GM12873 (cell line): ENCODE results near the gene MRPS6.

Experiments
- TF ChIP-seq, protein P1 (sequence below): IDR thresholded peaks from 2 replicates; pipeline ENCODE4 v1.5.1; 2012; ENCODE audit warnings: low read depth, mild to moderate bottlenecking, moderate library complexity, low read length, control low read depth; ENCODE audit not compliant: insufficient read depth; ENCODE audit errors: missing control alignments

Gene MRPS6

GRCh38 chr21:34100337-34100736 is 27.0 kb downstream of the MRPS6 start:
- TF ChIP-seq, protein P1, sequence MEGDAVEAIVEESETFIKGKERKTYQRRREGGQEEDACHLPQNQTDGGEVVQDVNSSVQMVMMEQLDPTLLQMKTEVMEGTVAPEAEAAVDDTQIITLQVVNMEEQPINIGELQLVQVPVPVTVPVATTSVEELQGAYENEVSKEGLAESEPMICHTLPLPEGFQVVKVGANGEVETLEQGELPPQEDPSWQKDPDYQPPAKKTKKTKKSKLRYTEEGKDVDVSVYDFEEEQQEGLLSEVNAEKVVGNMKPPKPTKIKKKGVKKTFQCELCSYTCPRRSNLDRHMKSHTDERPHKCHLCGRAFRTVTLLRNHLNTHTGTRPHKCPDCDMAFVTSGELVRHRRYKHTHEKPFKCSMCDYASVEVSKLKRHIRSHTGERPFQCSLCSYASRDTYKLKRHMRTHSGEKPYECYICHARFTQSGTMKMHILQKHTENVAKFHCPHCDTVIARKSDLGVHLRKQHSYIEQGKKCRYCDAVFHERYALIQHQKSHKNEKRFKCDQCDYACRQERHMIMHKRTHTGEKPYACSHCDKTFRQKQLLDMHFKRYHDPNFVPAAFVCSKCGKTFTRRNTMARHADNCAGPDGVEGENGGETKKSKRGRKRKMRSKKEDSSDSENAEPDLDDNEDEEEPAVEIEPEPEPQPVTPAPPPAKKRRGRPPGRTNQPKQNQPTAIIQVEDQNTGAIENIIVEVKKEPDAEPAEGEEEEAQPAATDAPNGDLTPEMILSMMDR = no peak

DNA sequence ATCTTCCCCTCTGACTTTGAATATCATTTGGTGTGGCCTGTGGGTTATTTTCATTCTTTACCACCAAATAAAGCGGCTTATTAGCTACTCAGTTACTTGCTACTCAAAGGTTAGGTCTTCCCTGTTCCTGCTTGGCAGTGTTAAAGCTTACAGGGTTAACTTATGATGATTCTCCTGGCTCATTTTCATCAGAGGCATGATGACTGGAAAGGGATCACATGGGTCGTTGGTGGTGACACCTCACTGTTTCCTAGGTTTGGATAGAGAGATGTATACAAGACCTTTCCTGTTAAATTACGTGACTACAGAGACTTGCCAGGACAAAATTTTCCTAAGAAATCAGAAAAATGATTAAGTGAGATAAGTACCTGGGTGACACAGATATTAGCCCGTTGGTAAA is 27.4 kb downstream of the MRPS6 start:
- TF ChIP-seq, protein P1 = no peak

DNA sequence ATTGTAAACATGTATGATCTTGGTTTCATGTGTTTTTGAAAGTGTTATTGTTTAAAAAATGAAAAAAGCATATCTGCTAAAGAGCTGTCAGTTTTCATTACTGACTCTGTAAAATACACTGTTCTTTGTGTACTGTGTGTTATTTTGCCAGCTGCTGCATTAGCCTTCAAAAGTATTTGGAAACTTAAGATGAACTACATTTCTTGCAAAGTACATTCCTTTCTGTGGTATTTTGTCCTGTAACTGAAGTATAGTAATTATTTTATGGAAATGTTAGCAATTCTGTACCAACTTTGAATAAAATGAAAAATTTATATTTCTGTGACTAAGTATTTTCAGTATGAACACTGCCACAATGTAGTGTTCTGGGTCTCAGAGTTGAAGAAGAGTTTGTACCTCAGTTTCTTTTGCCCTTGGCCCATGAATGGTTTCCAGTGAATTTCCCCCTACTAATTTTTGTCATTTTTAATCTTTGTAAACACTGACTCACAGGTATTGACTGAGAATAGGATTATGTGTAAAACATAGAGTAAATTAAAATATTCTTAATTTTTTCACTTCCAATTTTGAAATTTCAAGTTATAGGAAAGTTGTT is 32.7 kb downstream of the MRPS6 start:
- TF ChIP-seq, protein P1 = no peak

DNA sequence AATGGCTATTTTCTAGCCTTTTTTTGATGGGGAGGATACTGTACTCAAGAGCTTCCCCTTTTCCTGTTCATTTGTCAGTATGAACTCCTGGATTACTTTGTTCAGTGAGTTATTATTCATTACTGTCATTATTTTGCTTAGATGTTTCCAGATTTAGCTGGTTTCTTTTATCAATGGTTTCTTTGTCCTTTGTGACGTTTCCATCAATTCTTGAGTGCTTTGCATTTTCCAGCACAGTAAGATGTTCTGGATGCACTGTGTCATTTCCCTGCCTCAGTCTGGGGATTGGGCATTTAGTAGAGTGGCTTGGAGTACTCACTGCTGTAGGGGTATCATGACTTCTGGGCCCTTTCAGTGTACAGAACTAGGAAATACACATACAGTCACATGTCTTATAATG is 34.2 kb downstream of the MRPS6 start:
- TF ChIP-seq, protein P1 = no peak

DNA sequence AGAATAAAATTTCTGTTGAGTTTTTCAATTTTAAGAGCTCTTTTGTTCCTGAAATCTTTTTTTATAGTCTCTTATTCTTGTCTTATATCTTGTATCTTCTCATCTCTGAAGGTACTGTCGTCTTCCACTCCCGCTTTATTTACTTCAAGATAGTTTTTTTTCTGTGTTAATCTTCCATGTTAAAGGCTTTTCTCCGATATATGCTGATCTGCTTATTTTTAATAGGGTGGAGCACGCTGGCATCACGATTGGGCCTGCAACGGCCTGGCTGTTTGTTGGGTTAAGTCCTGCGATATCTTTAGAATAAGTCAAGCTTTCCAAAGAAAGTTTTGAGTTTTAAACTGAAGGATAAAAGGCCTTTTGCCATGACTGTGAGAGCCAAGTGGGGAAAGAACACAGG is 35.7 kb downstream of the MRPS6 start:
- TF ChIP-seq, protein P1 = no peak

- TF ChIP-seq, protein P1 = no peak
Measured at GRCh38 chr21:34110594-34111202, 37.3 kb downstream of the MRPS6 start.

GRCh38 chr21:34112316-34113033 is 39.1 kb downstream of the MRPS6 start:
- TF ChIP-seq, protein P1 = no peak
